HL-60 (cell line): ENCODE measurements around the gene BTBD9.

ENCODE experiments used
- DNase-seq, 2 experiments: peaks; one replicate each; pipeline ENCODE4 v3.0.0-alpha.2; 2010 to 2020; ENCODE audit warnings: low read depth in 1 of 2, low spot score in 1 of 2
- H3K27ac ChIP-seq: fragments of 250-450 bp; sonication (Bioruptor Pico); replicated peaks from 2 replicates; pipeline ENCODE4 v1.5.1; 2020; ENCODE audit warnings: mild to moderate bottlenecking, moderate library complexity
- H3K27me3 ChIP-seq: fragments of 250-450 bp; sonication (Bioruptor Pico); 2 replicates; pipeline ENCODE4 v1.5.1; 2021; ENCODE audit warnings: mild to moderate bottlenecking, moderate library complexity; ENCODE audit not compliant: insufficient read depth, poor library complexity, severe bottlenecking
- H3K4me3 ChIP-seq: replicated peaks from 2 replicates; pipeline ENCODE4 v1.5.1; 2011; ENCODE audit warnings: mild to moderate bottlenecking, control low read depth, low read length; ENCODE audit not compliant: insufficient read depth
- POLR2AphosphoS5 ChIP-seq: IDR thresholded peaks from 2 replicates; pipeline ENCODE4 v1.6.1; 2012; ENCODE audit warnings: low read depth
- TF ChIP-seq, protein P1 (sequence below): IDR thresholded peaks from one replicate; pipeline ENCODE4 v1.5.1; 2011; ENCODE audit warnings: low read length, control low read depth, inconsistent platforms; ENCODE audit not compliant: insufficient read depth

BTBD9 gene

DNA sequence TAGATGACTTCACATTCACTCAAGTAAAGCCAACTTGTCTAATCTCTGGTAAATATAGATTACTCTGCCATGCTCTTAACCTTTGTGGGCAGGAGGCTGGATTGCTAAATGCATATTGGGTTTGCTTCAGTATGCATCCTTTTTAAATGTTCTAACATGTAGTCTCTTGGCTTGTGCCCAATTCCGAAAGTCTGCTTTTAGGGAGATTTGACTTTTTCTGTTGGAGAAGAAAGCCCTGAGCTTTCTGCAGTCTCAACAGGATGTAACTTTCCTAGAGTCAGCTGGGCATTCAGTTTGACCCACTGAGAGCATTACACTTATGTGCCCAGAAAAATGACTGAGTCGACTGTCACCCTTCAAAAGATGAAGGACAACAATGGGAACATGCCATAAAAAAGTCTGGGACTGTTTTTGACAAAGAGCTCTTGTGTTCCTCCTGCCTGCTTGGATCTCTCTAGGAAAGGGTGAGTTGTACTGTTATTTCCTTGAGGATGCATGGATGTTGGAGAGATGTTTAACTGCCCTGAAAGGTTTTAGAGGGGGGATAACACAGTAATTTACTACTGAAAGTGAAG is 520.9 kb downstream of the BTBD9 start:
- Histone ChIP-seq H3K4me3 (no peak overlapping the region), H3K27me3 (no peaks in the 10 kb centered on the region), H3K27ac (no peak overlapping the region)
- TF ChIP-seq POLR2AphosphoS5, result no peak
- TF ChIP-seq, protein P1, sequence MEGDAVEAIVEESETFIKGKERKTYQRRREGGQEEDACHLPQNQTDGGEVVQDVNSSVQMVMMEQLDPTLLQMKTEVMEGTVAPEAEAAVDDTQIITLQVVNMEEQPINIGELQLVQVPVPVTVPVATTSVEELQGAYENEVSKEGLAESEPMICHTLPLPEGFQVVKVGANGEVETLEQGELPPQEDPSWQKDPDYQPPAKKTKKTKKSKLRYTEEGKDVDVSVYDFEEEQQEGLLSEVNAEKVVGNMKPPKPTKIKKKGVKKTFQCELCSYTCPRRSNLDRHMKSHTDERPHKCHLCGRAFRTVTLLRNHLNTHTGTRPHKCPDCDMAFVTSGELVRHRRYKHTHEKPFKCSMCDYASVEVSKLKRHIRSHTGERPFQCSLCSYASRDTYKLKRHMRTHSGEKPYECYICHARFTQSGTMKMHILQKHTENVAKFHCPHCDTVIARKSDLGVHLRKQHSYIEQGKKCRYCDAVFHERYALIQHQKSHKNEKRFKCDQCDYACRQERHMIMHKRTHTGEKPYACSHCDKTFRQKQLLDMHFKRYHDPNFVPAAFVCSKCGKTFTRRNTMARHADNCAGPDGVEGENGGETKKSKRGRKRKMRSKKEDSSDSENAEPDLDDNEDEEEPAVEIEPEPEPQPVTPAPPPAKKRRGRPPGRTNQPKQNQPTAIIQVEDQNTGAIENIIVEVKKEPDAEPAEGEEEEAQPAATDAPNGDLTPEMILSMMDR, result no peak
- no peak for DNase-seq
